ENCODE measurements around the gene NDUFV3. TPM values are rescaled to one million over a fixed set of nuclear protein-coding genes. Genes with fewer than 3 reads are reported as not detected.

Gene NDUFV3
- total and polyA plus RNA-seq, 2 of the 13 experiments (the other 11 are each of a cell fraction or from before 2014, with no cell fraction given), result 14.2 to 29.6 TPM

GRCh38 chr21:42892931-42893755, at the start of gene NDUFV3 (continued):
- TF ChIP-seq ZNF234 (CRISPR knock-in tag; conservative IDR thresholded peaks at IDR 0.05), result no peak
- TF ChIP-seq MIER2 (CRISPR knock-in tag; IDR thresholded peaks at IDR 0.05), result no peak
- peak; percentile 56 for TF ChIP-seq ZNF121 (CRISPR knock-in tag; IDR thresholded peaks at IDR 0.05)
- no peak for TF ChIP-seq RBM22 (optimal IDR thresholded peaks at IDR 0.05; ENCODE audit: low read length)
- TF ChIP-seq REST (IDR thresholded peaks at IDR 0.05; ENCODE audit: borderline replicate concordance in 1 of 2, low read depth in 1 of 2, low read length in 2 of 2), result no peak; a peak in 1 of 4 replicates
- peak; percentile 78; the same call in 1 of the 2 replicates for TF ChIP-seq ZNF350 (CRISPR knock-in tag; IDR thresholded peaks at IDR 0.05; ENCODE audit: borderline replicate concordance, low read depth)
- TF ChIP-seq MAF1 (CRISPR knock-in tag; IDR thresholded peaks at IDR 0.05; ENCODE audit: borderline replicate concordance), result peak; percentile 57; the same call in 1 of the 2 replicates
- TF ChIP-seq PHF20 (CRISPR knock-in tag; IDR thresholded peaks at IDR 0.05), result peak; percentile 81
- TF ChIP-seq SMC3 (IDR thresholded peaks at IDR 0.05; ENCODE audit: low read length), result no peak
- peak; percentile 51; the same call in 1 of the 2 replicates for TF ChIP-seq ETV5 (CRISPR knock-in tag; IDR thresholded peaks at IDR 0.05; ENCODE audit: borderline replicate concordance)
- TF ChIP-seq ATM (IDR thresholded peaks at IDR 0.05; ENCODE audit: borderline replicate concordance), result no peak
- peak; percentile 90; the same call in 1 of the 2 replicates for TF ChIP-seq ZNF235 (CRISPR knock-in tag; IDR thresholded peaks at IDR 0.05; ENCODE audit: borderline replicate concordance)
- TF ChIP-seq, protein P1, sequence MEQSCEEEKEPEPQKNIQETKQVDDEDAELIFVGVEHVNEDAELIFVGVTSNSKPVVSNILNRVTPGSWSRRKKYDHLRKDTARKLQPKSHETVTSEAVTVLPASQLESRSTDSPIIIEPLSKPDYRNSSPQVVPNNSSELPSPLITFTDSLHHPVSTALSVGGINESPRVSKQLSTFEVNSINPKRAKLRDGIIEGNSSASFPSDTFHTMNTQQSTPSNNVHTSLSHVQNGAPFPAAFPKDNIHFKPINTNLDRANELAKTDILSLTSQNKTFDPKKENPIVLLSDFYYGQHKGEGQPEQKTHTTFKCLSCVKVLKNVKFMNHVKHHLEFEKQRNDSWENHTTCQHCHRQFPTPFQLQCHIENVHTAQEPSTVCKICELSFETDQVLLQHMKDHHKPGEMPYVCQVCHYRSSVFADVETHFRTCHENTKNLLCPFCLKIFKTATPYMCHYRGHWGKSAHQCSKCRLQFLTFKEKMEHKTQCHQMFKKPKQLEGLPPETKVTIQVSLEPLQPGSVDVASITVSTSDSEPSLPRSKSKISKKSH (CRISPR knock-in tag; IDR thresholded peaks at IDR 0.05; ENCODE audit: borderline replicate concordance), result peak; percentile 87
- no peak for TF ChIP-seq ZFP36L1 (CRISPR knock-in tag; IDR thresholded peaks at IDR 0.05)
- TF ChIP-seq, protein P2, sequence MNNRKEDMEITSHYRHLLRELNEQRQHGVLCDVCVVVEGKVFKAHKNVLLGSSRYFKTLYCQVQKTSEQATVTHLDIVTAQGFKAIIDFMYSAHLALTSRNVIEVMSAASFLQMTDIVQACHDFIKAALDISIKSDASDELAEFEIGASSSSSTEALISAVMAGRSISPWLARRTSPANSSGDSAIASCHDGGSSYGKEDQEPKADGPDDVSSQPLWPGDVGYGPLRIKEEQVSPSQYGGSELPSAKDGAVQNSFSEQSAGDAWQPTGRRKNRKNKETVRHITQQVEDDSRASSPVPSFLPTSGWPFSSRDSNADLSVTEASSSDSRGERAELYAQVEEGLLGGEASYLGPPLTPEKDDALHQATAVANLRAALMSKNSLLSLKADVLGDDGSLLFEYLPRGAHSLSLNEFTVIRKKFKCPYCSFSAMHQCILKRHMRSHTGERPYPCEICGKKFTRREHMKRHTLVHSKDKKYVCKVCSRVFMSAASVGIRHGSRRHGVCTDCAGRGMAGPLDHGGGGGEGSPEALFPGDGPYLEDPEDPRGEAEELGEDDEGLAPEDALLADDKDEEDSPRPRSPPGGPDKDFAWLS (CRISPR knock-in tag; IDR thresholded peaks at IDR 0.05; ENCODE audit: borderline replicate concordance), result no peak
- TF ChIP-seq GLI4 (CRISPR knock-in tag; IDR thresholded peaks at IDR 0.05; ENCODE audit: borderline replicate concordance), result no peak
- TF ChIP-seq ZNF709 (CRISPR knock-in tag; IDR thresholded peaks at IDR 0.05), result peak; percentile 75
- TF ChIP-seq DNMT1 (CRISPR knock-in tag; IDR thresholded peaks at IDR 0.05), result peak; percentile 74; the same call in 1 of the 2 replicates
- no peak for TF ChIP-seq NFKB2 (CRISPR knock-in tag; IDR thresholded peaks at IDR 0.05; ENCODE audit: borderline replicate concordance)
- TF ChIP-seq ZSCAN20 (CRISPR knock-in tag; IDR thresholded peaks at IDR 0.05; ENCODE audit: borderline replicate concordance), result no peak; the same call in 1 of the 2 replicates
- no peak for TF ChIP-seq ZNF614 (CRISPR knock-in tag; IDR thresholded peaks at IDR 0.05; ENCODE audit: borderline replicate concordance)
